Measurements from ENCODE around the gene RPL21.

Gene RPL21

DNA sequence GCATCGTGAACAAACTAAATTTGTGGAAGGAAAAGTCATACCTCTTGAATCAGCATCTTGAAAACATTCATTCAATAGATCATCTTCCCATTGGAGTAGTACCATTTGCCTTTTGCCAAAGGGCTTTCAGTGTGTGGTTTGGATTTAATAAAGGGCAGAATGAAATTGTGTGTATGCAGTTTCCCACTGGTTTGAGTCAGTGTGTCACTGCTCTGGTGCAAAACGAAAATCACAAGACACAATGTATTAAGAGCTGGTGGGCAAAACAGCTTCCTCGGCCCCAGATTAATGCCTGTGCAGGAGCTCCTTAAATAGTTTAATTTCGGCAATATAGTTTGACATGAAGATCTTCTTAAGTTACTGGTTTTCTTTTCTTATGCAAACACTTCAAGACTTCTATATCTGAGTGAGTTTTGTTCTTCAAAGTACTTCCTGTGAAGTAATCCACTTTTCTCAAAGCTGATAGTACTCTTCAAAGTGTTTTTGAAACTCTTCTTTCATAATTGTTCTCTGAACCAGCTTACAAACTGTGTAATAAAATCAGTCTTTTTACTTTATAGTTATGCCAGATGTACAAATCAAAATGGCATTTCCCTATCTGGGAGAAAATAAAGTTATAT, 51.4 kb downstream of the RPL21 start:
- no peak overlapping the region for H3K27ac ChIP-seq
- TF ChIP-seq, protein P1, sequence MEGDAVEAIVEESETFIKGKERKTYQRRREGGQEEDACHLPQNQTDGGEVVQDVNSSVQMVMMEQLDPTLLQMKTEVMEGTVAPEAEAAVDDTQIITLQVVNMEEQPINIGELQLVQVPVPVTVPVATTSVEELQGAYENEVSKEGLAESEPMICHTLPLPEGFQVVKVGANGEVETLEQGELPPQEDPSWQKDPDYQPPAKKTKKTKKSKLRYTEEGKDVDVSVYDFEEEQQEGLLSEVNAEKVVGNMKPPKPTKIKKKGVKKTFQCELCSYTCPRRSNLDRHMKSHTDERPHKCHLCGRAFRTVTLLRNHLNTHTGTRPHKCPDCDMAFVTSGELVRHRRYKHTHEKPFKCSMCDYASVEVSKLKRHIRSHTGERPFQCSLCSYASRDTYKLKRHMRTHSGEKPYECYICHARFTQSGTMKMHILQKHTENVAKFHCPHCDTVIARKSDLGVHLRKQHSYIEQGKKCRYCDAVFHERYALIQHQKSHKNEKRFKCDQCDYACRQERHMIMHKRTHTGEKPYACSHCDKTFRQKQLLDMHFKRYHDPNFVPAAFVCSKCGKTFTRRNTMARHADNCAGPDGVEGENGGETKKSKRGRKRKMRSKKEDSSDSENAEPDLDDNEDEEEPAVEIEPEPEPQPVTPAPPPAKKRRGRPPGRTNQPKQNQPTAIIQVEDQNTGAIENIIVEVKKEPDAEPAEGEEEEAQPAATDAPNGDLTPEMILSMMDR (conservative IDR thresholded peaks at IDR 0.05), result no peak
- no peak for TF ChIP-seq ZFX (IDR thresholded peaks at IDR 0.05)

DNA sequence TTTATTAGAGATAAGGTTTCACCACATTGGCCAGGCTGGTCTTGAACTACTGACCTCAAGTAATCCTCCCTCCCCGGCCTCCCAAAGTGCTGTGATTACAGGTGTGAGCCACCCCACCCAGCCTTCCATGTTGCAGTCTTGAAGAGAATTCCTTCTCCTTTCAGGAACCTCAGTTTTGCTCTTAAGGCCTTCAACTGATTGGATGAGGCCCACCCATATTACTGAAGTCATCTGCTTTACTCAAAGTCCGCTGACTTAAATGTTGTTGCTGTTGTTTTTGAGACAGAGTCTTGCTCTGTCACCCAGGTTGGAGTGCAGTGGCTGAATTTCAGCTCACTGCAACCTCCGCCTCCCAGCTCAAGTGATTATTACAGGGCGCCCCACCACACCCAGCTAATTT, 52.7 kb downstream of the RPL21 start:
- H3K27ac ChIP-seq, result no peak overlapping the region
- TF ChIP-seq ZFX (IDR thresholded peaks at IDR 0.05), result no peak

DNA sequence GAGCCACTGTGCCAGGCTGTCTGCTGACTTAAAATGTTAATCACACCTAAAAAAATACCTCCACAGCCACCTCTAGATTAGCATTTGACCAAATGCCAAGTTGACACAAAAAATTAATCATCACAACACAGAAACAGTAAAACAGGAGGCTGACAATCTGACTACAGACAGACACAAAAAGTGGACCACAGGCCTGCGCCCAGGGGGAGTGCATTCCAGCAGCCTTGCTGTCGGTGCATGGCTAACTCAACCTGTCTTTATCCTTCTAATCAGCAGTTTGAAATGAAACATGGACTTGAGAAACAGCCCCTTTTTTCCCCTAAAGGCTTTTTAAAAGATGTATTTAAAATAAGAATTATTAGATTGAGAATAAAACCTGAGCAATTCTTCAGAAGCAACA, 53.3 kb downstream of the RPL21 start:
- TF ChIP-seq, protein P1 (conservative IDR thresholded peaks at IDR 0.05), result no peak
- no peak for TF ChIP-seq ZFX (IDR thresholded peaks at IDR 0.05)
- H3K27ac ChIP-seq, result no peak overlapping the region

Data from C4-2B (cell line).